ENCODE measurements around the gene PAFAH2. TPM values are rescaled to one million over a fixed set of nuclear protein-coding genes. Genes with fewer than 3 reads are reported as not detected.

PAFAH2 gene
- total RNA-seq, 1 experiment from 2014 or later: 6.7 TPM

- ChIA-PET POLR2A (ENCODE audit: low non-redundant PET) (no interaction called here), CTCF (no interaction called here)
- no peaks in the 10 kb centered on the region for H3K36me3 ChIP-seq (ENCODE audit: insufficient read depth, low read length, poor library complexity, severe bottlenecking)
- no peak overlapping the region for H3K4me3 ChIP-seq (ENCODE audit: low read depth, low read length, poor library complexity, severe bottlenecking)
- TF ChIP-seq EZH2 (IDR thresholded peaks at IDR 0.05; ENCODE audit: borderline replicate concordance, low read depth, low read length, poor library complexity, severe bottlenecking): no peak
- TF ChIP-seq, protein P1, sequence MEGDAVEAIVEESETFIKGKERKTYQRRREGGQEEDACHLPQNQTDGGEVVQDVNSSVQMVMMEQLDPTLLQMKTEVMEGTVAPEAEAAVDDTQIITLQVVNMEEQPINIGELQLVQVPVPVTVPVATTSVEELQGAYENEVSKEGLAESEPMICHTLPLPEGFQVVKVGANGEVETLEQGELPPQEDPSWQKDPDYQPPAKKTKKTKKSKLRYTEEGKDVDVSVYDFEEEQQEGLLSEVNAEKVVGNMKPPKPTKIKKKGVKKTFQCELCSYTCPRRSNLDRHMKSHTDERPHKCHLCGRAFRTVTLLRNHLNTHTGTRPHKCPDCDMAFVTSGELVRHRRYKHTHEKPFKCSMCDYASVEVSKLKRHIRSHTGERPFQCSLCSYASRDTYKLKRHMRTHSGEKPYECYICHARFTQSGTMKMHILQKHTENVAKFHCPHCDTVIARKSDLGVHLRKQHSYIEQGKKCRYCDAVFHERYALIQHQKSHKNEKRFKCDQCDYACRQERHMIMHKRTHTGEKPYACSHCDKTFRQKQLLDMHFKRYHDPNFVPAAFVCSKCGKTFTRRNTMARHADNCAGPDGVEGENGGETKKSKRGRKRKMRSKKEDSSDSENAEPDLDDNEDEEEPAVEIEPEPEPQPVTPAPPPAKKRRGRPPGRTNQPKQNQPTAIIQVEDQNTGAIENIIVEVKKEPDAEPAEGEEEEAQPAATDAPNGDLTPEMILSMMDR (conservative IDR thresholded peaks at IDR 0.05; ENCODE audit: low read depth, low read length): no peak
- no peaks in the 10 kb centered on the region for H3K9me3 ChIP-seq (ENCODE audit: low read depth, low read length, poor library complexity, severe bottlenecking)
- no peaks in the 10 kb centered on the region for H3K4me1 ChIP-seq (ENCODE audit: insufficient read depth, low read length, poor library complexity, severe bottlenecking)
- no peak for DNase-seq (ENCODE audit: low spot score)
- BruUV-seq (replicated peaks): no TSS peak
- intact Hi-C loops (cut with micrococcal nuclease; ENCODE audit: unreplicated experiment): no loop called here
- no peak overlapping the region for H3K27ac ChIP-seq (ENCODE audit: low read depth, low read length, poor library complexity, severe bottlenecking)
- H3K27me3 ChIP-seq (replicated peaks; ENCODE audit: insufficient read depth, low read depth, low read length, poor library complexity): no peaks in the 10 kb centered on the region
Observed at GRCh38 chr1:25967308-25967707, 30.6 kb downstream of the PAFAH2 start.

- Histone ChIP-seq H3K36me3 (ENCODE audit: insufficient read depth, low read length, poor library complexity, severe bottlenecking) (no peaks in the 10 kb centered on the region), H3K27me3 (replicated peaks; ENCODE audit: insufficient read depth, low read depth, low read length, poor library complexity) (no peaks in the 10 kb centered on the region), H3K27ac (ENCODE audit: low read depth, low read length, poor library complexity, severe bottlenecking) (no peak overlapping the region), H3K4me1 (ENCODE audit: insufficient read depth, low read length, poor library complexity, severe bottlenecking) (no peaks in the 10 kb centered on the region), H3K9me3 (ENCODE audit: low read depth, low read length, poor library complexity, severe bottlenecking) (no peaks in the 10 kb centered on the region), H3K4me3 (ENCODE audit: low read depth, low read length, poor library complexity, severe bottlenecking) (no peak overlapping the region)
- CTCF ChIA-PET: no interaction called here
- TF ChIP-seq, protein P1 (conservative IDR thresholded peaks at IDR 0.05; ENCODE audit: low read depth, low read length): no peak
- no peak for TF ChIP-seq EZH2 (IDR thresholded peaks at IDR 0.05; ENCODE audit: borderline replicate concordance, low read depth, low read length, poor library complexity, severe bottlenecking)
- DNase-seq (ENCODE audit: low spot score): no peak
- intact Hi-C loops (cut with micrococcal nuclease; ENCODE audit: unreplicated experiment): no loop called here
- no TSS peak for BruUV-seq (replicated peaks)
- POLR2A ChIA-PET (ENCODE audit: low non-redundant PET): no interaction called here
Observed at GRCh38 chr1:25959611-25960010, 38.3 kb downstream of the PAFAH2 start.

GRCh38 chr1:25958465-25958864 lies 39.4 kb downstream of the PAFAH2 start:
- no peak overlapping the region for H3K27ac ChIP-seq (ENCODE audit: low read depth, low read length, poor library complexity, severe bottlenecking)
- no peak overlapping the region for H3K4me3 ChIP-seq (ENCODE audit: low read depth, low read length, poor library complexity, severe bottlenecking)
- H3K9me3 ChIP-seq (ENCODE audit: low read depth, low read length, poor library complexity, severe bottlenecking): no peaks in the 10 kb centered on the region
- ChIA-PET POLR2A (ENCODE audit: low non-redundant PET) (no interaction called here), CTCF (no interaction called here)
- no peak for DNase-seq (ENCODE audit: low spot score)
- intact Hi-C loops (cut with micrococcal nuclease; ENCODE audit: unreplicated experiment): no loop called here
- TF ChIP-seq, protein P1 (conservative IDR thresholded peaks at IDR 0.05; ENCODE audit: low read depth, low read length): no peak
- TF ChIP-seq EZH2 (IDR thresholded peaks at IDR 0.05; ENCODE audit: borderline replicate concordance, low read depth, low read length, poor library complexity, severe bottlenecking): no peak
- BruUV-seq (replicated peaks): no TSS peak
- no peaks in the 10 kb centered on the region for H3K4me1 ChIP-seq (ENCODE audit: insufficient read depth, low read length, poor library complexity, severe bottlenecking)
- no peaks in the 10 kb centered on the region for H3K27me3 ChIP-seq (replicated peaks; ENCODE audit: insufficient read depth, low read depth, low read length, poor library complexity)
- no peaks in the 10 kb centered on the region for H3K36me3 ChIP-seq (ENCODE audit: insufficient read depth, low read length, poor library complexity, severe bottlenecking)

All from A673 (cell line).